Esophagus muscularis mucosa (tissue), 4 donors: ENCODE results near the gene IRS1. TPM values are rescaled to one million over a fixed set of nuclear protein-coding genes. Genes with fewer than 3 reads are reported as not detected.

Experiments
- DNase-seq: peaks from one replicate; pipeline ENCODE4 v3.0.0-alpha.2; 2017; ENCODE audit errors: extremely low spot score
- H3K27ac ChIP-seq, 4 donors: fragments of 200-600 bp; sonication (generic); replicated peaks in 1 of 4; 1 replicate in 3 of 4; 2 replicates in 1 of 4; pipeline ENCODE4 v1.5.1; 2016 to 2019; ENCODE audit warnings: mild to moderate bottlenecking in 1 of 4
- H3K27me3 ChIP-seq, 4 donors: fragments of 200-600 bp; sonication (generic); one replicate each; pipeline versions ENCODE4 v1.5.1 to v1.6.0; 2016 to 2019
- H3K36me3 ChIP-seq, 4 donors: fragments of 200-600 bp; sonication (generic); one replicate each; pipeline ENCODE4 v1.5.1; 2016 to 2019
- H3K4me1 ChIP-seq, 4 donors: fragments of 200-600 bp; sonication (generic); one replicate each; pipeline ENCODE4 v1.5.1; 2016 to 2019
- H3K4me3 ChIP-seq, 4 donors: fragments of 200-600 bp; sonication (generic); 1 replicate in 2 of 4; 2 replicates in 2 of 4; pipeline ENCODE4 v1.5.1; 2016 to 2019; ENCODE audit warnings: mild to moderate bottlenecking in 4 of 4, moderate library complexity in 1 of 4
- H3K9me3 ChIP-seq, 4 donors: fragments of 200-600 bp; sonication (generic); 1 replicate in 3 of 4; 2 replicates in 1 of 4; pipeline ENCODE4 v1.5.1; 2016 to 2019
- CTCF ChIP-seq, 3 experiments: fragments of 200-600 bp in 2 of 3; fragments of 450-650 bp in 1 of 3; sonication (generic) in 2 of 3; IDR thresholded peaks; one replicate each; pipeline ENCODE4 v1.5.1; 2017 to 2019; ENCODE audit warnings: antibody characterized with exemption in 3 of 3, mild to moderate bottlenecking in 2 of 3, moderate library complexity in 1 of 3
- EP300 ChIP-seq: sonication (generic); formaldehyde crosslinking; IDR thresholded peaks from one replicate; pipeline ENCODE4 v1.6.1; 2017; ENCODE audit warnings: antibody characterized with exemption
- POLR2A ChIP-seq: fragments of 450-650 bp; IDR thresholded peaks from one replicate; pipeline ENCODE4 v1.6.1; 2017; ENCODE audit warnings: antibody characterized with exemption, moderate library complexity, mild to moderate bottlenecking, low read depth
- POLR2AphosphoS5 ChIP-seq, 2 donors: sonication (generic); formaldehyde crosslinking; IDR thresholded peaks; one replicate each; pipeline ENCODE4 v1.6.1; 2017; ENCODE audit warnings: antibody characterized with exemption in 2 of 2
- WGBS: methylation state at CpG from one replicate; pipeline ENCODE4 v1.1.5; 2018; 5-methylcytosine and 5-hydroxymethylcytosine counted together
- intact Hi-C: fragments of 100-400 bp; cut with DNase I; formaldehyde crosslinking; loops from one replicate; pipeline ENCODE4 v1.15.1; 2023
- total RNA-seq, 4 donors: library from RNA; depleted of rRNA; stranded (reverse); fragments of >200 nt; gene quantifications; one replicate each; pipeline versions ENCODE4 v1.1.0 to v1.2.1, GENCODE V29; 2016

IRS1 gene
- total RNA-seq, 4 donors from 2014 or later = 27.8 to 47.6 (median 32.8) TPM

GRCh38 chr2:226803410-226803809 is 3.8 kb upstream of the IRS1 start:
- Histone ChIP-seq H3K27ac (no peak overlapping the region), H3K4me3 (no peak overlapping the region), H3K27me3 (peaks cover 0 to 11% (median 0%) of the 10 kb centered on the region in 4 donors), H3K4me1 (peaks cover 14 to 31% (median 30%) of the 10 kb centered on the region in 4 donors), H3K36me3 (no peaks in the 10 kb centered on the region), H3K9me3 (no peaks in the 10 kb centered on the region)
- WGBS = 65% methylated on average over 1 of the region's 1 CpG
- intact Hi-C loops = loop anchor here (2.0 to 10.0 kb wide), 3 partner anchors 769 to 1133 kb away; no protein-coding TSS in a partner anchor
- DNase-seq = no peak
- TF ChIP-seq CTCF (IDR thresholded peaks at IDR 0.05) (no peak), POLR2A (no peak), EP300 (no peak), POLR2AphosphoS5 (IDR thresholded peaks at IDR 0.05) (no peak)

DNA sequence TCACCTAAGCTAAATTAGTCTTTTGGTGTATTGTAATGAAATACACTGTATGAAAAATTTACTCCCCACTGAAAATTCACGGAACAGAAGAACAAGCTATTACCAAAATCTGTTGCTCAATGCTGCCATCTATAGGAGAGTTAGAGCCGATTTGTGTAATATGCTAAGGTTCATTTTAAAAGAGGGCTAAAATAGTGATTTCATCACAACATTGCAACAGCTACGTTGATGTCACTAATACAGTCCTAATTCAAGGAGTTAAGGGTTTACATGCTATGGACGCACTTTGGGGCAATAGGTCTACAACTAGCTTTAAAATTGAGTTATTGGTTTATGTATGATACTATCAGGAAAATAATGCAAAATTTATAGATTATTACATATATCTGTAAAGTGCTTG is 3.0 kb upstream of the IRS1 start:
- Histone ChIP-seq H3K4me3 (no peak overlapping the region), H3K9me3 (no peaks in the 10 kb centered on the region), H3K27ac (peak overlapping the region; percentile 94 to 96 (median 94)), H3K4me1 (peaks cover 18 to 40% (median 39%) of the 10 kb centered on the region in 4 donors), H3K27me3 (peaks cover 0 to 16% (median 0%) of the 10 kb centered on the region in 4 donors), H3K36me3 (peaks cover 0 to 3% (median 1%) of the 10 kb centered on the region in 4 donors)
- no peak for DNase-seq
- intact Hi-C loops = loop anchor here (2.0 to 10.0 kb wide), 3 partner anchors 768 to 1132 kb away; no protein-coding TSS in a partner anchor
- no peak for TF ChIP-seq EP300
- TF ChIP-seq POLR2AphosphoS5 (IDR thresholded peaks at IDR 0.05) = no peak
- no peak for TF ChIP-seq POLR2A
- TF ChIP-seq CTCF (IDR thresholded peaks at IDR 0.05) = peak; percentile 71 to 74 (median 71)
- WGBS = 0% methylated on average over 4 of the region's 4 CpGs

GRCh38 chr2:226800941-226801784 is 1.5 kb upstream of the IRS1 start:
- Histone ChIP-seq H3K4me1 (peaks cover 31 to 54% (median 53%) of the 10 kb centered on the region in 4 donors), H3K36me3 (peaks cover 0 to 8% (median 4%) of the 10 kb centered on the region in 4 donors), H3K9me3 (no peaks in the 10 kb centered on the region), H3K4me3 (peak overlapping the region; percentile 70 to 95 (median 86)), H3K27me3 (peaks cover 0 to 16% (median 0%) of the 10 kb centered on the region in 4 donors), H3K27ac (peak overlapping the region; percentile 94 to 96 (median 94))
- 8% methylated on average over 28 of the region's 33 CpGs for WGBS
- TF ChIP-seq EP300 (no peak), POLR2A (peak; percentile 32), CTCF (IDR thresholded peaks at IDR 0.05) (no peak), POLR2AphosphoS5 (IDR thresholded peaks at IDR 0.05) (peak; percentile 87 to 91)
- intact Hi-C loops = loop anchor here (2.0 to 10.0 kb wide), 2 partner anchors 184 to 766 kb away; no protein-coding TSS in a partner anchor
- no peak for DNase-seq

DNA sequence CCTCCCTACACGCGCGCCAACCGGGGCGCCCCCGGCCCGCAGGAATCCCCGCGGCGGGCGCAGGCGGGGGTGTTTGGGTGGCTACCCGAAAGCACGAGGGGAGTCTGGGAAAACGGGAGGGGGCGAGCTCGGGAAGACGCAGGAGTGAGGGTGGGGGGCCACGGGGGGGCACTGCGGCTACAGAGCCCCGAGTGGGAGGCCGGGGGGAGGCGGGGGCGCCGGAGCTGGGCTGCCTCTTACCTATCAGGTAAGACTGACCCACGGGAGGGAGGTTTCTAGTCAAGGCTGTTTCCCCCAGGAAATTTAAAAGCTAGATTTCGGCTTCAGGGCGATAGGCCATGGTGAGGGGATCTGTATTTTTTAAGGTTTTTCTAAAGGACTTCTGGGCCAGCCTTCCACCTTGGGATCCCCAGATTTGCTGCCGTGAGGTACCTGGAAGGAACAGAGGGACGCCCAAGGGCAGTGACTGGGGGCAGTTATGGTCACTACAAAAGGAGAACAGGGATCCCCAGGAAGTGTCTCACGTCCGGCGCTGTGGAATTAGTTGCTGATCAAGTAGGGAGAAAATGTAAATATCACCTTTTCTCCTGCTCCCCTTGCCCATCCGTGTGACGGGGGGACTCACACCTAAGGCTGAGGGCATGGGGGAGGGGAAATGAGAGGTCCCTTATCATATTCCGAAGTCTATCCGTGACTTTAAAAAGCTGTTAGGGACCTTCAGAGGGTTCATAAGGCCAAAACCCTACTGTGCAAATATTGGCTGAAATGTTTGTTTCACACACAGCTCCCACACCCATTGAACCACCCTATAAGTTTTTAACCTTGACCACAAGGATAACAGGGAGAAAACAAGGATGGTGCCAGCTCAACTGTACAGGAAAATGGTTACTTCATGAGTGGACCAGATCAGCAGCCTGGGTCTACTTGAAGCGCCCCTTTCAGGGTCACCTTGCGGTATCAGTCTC is 638 bp upstream of the IRS1 start:
- WGBS = 3% methylated on average over 28 of the region's 39 CpGs
- intact Hi-C loops = loop anchor here (2.0 to 10.0 kb wide), 7 partner anchors 53 to 765 kb away; no protein-coding TSS in a partner anchor
- Histone ChIP-seq H3K27me3 (peaks cover 0 to 16% (median 0%) of the 10 kb centered on the region in 4 donors), H3K4me3 (peak overlapping the region; percentile 70 to 95 (median 86)), H3K9me3 (no peaks in the 10 kb centered on the region), H3K4me1 (peaks cover 40 to 63% (median 62%) of the 10 kb centered on the region in 4 donors), H3K27ac (peak overlapping the region; percentile 94 to 96 (median 94)), H3K36me3 (peaks cover 0 to 14% (median 5%) of the 10 kb centered on the region in 4 donors)
- no peak for DNase-seq
- no peak for TF ChIP-seq POLR2AphosphoS5 (IDR thresholded peaks at IDR 0.05)
- peak in 2 of 3 experiments; percentile 57 to 68 for TF ChIP-seq CTCF (IDR thresholded peaks at IDR 0.05)
